Measurements from ENCODE around the gene EIF5A. TPM values are rescaled to one million over a fixed set of nuclear protein-coding genes. Genes with fewer than 3 reads are reported as not detected.

The EIF5A gene
- total and polyA plus RNA-seq, 9 of the 15 experiments (the other 6 are each of a cell fraction or from before 2014, with no cell fraction given), result 22.9 to 1,163 (median 772) TPM

DNA sequence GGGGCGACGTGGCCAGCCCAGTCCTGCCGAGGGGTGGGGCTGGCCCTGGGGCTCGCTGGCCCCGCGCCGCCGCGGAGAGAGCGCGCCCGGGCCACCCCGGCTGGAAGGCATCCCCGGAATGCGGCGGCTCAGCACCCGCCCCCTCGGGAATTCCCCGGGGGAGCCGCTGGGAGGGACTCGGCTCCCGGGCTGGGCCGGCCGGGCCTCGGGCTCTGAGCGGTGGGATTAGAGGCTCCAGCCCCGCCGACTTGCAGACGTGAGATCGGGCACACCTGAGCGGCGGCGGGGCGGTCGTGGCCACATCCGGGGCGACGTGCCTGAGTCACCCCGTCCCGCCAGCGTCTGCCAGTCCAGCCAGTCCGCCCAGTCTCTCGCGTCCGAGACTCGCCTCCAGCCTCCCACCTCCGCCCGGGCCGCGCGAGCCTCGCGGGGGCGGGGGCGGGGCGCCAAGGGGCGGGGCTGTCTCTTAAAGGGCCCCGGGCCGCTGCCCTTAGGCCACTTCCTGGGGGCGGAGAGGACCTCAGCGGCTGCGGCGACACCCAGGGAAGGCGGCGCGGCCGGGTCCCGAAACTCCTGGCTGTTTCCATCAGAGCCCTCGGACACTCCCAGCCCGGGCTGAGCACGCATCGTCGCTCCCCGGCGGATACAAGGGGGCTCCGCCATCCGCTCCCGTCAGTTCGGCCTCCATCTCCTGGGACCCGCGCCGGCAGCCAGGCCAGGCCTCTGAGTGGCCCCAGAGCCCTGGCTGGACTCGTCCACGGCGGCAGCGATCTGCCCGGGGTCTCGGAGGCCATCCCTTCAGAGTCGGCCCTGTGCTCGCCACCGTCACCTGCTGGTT is 44.5 kb downstream of the EIF5A start, which contains the start of gene KCTD11 (continued):
- TF ChIP-seq, protein P1, sequence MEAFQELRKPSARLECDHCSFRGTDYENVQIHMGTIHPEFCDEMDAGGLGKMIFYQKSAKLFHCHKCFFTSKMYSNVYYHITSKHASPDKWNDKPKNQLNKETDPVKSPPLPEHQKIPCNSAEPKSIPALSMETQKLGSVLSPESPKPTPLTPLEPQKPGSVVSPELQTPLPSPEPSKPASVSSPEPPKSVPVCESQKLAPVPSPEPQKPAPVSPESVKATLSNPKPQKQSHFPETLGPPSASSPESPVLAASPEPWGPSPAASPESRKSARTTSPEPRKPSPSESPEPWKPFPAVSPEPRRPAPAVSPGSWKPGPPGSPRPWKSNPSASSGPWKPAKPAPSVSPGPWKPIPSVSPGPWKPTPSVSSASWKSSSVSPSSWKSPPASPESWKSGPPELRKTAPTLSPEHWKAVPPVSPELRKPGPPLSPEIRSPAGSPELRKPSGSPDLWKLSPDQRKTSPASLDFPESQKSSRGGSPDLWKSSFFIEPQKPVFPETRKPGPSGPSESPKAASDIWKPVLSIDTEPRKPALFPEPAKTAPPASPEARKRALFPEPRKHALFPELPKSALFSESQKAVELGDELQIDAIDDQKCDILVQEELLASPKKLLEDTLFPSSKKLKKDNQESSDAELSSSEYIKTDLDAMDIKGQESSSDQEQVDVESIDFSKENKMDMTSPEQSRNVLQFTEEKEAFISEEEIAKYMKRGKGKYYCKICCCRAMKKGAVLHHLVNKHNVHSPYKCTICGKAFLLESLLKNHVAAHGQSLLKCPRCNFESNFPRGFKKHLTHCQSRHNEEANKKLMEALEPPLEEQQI (IDR thresholded peaks at IDR 0.05), result no peak
- TF ChIP-seq GTF2A2 (tag; IDR thresholded peaks at IDR 0.05) (no peak), SMAD2 (IDR thresholded peaks at IDR 0.05; ENCODE audit: low read depth, low read length) (no peak), MXI1 (IDR thresholded peaks at IDR 0.05; ENCODE audit: low read depth, low read length) (no peak), ZNF778 (CRISPR knock-in tag; IDR thresholded peaks at IDR 0.05) (no peak), PURB (CRISPR knock-in tag; IDR thresholded peaks at IDR 0.05; ENCODE audit: low read depth) (no peak), SLC30A9 (CRISPR knock-in tag; IDR thresholded peaks at IDR 0.05) (no peak), ZKSCAN8 (CRISPR knock-in tag; IDR thresholded peaks at IDR 0.05) (no peak), ZKSCAN3 (CRISPR knock-in tag; IDR thresholded peaks at IDR 0.05) (no peak), RBM14 (IDR thresholded peaks at IDR 0.05; ENCODE audit: borderline replicate concordance, insufficient read depth, low read depth, low read length) (no peak), ZNF253 (CRISPR knock-in tag; conservative IDR thresholded peaks at IDR 0.05) (no peak), LARP7 (IDR thresholded peaks at IDR 0.05) (no peak), LEF1 (IDR thresholded peaks at IDR 0.05) (no peak), PRPF4 (IDR thresholded peaks at IDR 0.05; ENCODE audit: insufficient read depth, low read depth, low read length, poor library complexity, severe bottlenecking) (no peak), ZNF695 (CRISPR knock-in tag; IDR thresholded peaks at IDR 0.05) (no peak)
- TF ChIP-seq, protein P2, sequence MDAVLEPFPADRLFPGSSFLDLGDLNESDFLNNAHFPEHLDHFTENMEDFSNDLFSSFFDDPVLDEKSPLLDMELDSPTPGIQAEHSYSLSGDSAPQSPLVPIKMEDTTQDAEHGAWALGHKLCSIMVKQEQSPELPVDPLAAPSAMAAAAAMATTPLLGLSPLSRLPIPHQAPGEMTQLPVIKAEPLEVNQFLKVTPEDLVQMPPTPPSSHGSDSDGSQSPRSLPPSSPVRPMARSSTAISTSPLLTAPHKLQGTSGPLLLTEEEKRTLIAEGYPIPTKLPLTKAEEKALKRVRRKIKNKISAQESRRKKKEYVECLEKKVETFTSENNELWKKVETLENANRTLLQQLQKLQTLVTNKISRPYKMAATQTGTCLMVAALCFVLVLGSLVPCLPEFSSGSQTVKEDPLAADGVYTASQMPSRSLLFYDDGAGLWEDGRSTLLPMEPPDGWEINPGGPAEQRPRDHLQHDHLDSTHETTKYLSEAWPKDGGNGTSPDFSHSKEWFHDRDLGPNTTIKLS (IDR thresholded peaks at IDR 0.05; ENCODE audit: borderline replicate concordance, low read depth), result no peak; the same call in none of the 2 replicates
- TF ChIP-seq, protein P3, sequence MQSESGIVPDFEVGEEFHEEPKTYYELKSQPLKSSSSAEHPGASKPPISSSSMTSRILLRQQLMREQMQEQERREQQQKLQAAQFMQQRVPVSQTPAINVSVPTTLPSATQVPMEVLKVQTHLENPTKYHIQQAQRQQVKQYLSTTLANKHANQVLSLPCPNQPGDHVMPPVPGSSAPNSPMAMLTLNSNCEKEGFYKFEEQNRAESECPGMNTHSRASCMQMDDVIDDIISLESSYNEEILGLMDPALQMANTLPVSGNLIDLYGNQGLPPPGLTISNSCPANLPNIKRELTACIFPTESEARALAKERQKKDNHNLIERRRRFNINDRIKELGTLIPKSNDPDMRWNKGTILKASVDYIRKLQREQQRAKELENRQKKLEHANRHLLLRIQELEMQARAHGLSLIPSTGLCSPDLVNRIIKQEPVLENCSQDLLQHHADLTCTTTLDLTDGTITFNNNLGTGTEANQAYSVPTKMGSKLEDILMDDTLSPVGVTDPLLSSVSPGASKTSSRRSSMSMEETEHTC (IDR thresholded peaks at IDR 0.05), result no peak
- TF ChIP-seq, protein P4, sequence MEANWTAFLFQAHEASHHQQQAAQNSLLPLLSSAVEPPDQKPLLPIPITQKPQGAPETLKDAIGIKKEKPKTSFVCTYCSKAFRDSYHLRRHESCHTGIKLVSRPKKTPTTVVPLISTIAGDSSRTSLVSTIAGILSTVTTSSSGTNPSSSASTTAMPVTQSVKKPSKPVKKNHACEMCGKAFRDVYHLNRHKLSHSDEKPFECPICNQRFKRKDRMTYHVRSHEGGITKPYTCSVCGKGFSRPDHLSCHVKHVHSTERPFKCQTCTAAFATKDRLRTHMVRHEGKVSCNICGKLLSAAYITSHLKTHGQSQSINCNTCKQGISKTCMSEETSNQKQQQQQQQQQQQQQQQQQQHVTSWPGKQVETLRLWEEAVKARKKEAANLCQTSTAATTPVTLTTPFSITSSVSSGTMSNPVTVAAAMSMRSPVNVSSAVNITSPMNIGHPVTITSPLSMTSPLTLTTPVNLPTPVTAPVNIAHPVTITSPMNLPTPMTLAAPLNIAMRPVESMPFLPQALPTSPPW (CRISPR knock-in tag; IDR thresholded peaks at IDR 0.05), result peak; percentile 89
